ENCODE measurements around the gene NSD2.
"Not testable (repeated sequence)": the region's sequence is repeated elsewhere in the genome, so short reads cannot be mapped to it uniquely, and the experiment has no call there.

NSD2 gene

GRCh38 chr4:1842339-1842895 lies 28.8 kb upstream of the NSD2 start:
- no peak for DNase-seq

GRCh38 chr4:1842993-1843448 lies 28.2 kb upstream of the NSD2 start:
- DNase-seq: no peak

- DNase-seq: no peak
Measured at GRCh38 chr4:1843852-1844251, 27.3 kb upstream of the NSD2 start.

- DNase-seq: not testable (repeated sequence)
Measured at GRCh38 chr4:1844618-1845017, 26.6 kb upstream of the NSD2 start.

DNA sequence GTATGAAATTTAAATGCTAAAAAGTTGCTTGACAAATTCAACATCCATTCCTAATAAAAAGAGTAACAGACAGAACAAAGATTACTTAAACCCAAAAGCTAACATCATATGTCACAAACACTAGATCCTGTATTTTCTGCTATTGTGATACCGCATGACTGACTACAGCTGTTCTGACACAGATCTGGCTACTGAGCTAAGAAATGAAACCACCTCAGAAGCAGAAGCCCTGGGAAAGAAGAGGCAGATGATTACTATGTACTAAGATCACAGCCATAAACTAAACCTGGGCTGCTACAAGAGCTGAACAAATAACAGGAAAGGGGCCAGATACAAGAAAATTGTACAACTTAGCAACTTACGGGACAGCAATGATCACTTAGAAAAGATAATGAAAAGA lies 24.6 kb upstream of the NSD2 start:
- no peak for DNase-seq

- DNase-seq: no peak
Measured at GRCh38 chr4:1850276-1850675, 20.9 kb upstream of the NSD2 start.

GRCh38 chr4:1851160-1851559 lies 20.0 kb upstream of the NSD2 start:
- no peak for DNase-seq

DNA sequence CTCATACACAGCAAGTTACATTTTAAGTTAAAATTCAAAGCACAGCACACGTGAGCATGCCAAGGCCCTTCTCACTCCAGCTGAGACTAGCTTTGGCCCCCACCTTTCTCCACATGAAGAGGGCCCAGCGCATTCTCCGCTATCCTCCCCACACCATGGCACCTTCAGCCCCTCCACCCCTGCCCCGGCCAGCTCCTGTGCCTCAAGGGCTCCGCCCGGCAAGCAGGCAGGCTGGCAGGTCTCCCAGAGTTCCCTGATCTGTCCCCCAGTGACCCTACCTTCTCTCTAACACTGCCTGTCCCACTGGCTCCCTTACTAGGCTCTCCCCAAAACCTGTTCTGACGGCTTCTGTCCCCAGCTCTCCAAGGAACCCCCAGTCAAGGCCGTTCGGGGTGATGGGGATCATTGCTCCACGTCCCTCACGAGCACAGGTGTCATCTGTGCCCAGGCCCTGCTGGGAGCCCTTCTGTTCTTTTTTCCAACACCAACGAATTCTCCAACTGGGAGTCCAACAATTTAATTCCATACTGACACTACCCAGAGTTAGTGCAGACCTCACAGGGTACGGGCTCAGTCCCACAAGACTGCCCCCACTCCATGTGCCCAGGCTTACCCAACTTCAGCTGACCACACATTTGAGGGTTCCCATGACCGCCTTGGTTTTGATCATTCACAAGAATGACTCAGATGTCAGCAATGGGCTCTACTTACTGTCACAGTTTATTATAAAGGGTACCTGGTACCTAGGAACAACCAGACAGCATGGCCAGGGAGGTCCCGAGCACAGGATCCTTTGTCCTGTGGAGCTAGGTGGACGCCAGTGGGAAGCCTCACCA lies 19.4 kb upstream of the NSD2 start:
- DNase-seq: no peak

GRCh38 chr4:1852904-1853623 lies 18.1 kb upstream of the NSD2 start:
- DNase-seq: no peak

DNA sequence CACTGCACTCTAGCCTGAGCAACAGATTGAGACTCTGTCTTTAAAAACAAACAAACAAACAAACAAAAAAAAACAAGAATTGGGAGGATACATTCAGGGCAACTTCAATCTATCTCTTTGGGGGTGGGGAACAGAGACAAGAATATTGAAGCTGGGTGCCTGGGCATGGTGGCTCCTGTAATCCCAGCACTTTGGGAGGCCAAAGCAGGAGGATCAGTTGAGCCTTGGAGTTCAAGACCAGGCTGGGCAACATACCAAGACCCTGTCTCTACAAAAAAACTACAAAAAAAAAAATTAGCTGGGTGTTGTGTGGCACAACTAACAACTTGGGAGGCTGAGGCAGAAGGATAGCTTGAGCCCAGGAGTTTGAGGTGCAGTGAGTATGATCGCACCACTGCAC lies 16.4 kb upstream of the NSD2 start:
- no peak for DNase-seq

DNA sequence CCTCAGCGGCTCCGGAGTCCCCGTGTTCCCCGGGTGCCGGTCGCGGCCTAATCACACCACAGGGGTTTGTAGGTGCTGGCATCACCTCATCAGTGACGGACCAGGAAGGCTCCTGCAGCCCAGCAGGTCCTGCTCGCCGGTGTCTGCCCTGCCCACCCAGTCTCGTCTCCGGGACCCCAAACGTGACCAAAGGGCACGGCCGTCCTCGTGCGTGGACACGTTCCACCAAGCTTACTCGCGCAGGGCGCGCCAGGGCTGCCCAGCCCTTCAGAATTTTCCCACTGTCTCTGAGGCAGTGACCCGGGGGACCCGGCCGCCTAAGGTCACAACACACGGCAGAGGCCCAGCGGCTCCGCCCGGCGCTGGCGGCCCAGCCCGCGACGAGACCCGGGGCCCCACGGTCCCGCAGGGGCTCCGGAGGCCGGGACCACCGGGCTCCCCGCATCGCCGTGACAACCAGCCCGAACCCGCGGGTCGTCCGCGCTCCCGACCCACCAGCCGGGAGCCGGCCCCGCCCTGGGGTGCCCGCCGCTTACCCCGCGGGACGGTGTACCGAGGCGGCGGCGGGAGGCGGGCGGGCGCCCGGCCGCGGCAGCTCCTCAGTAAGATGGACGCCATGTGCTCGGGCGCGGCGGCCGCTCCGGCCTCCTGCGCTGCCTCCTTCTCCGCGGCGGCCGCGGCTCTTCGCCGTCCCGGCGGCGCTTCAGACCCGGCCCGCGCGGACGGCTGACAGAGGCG lies 15.7 kb upstream of the NSD2 start:
- no peak for DNase-seq

DNA sequence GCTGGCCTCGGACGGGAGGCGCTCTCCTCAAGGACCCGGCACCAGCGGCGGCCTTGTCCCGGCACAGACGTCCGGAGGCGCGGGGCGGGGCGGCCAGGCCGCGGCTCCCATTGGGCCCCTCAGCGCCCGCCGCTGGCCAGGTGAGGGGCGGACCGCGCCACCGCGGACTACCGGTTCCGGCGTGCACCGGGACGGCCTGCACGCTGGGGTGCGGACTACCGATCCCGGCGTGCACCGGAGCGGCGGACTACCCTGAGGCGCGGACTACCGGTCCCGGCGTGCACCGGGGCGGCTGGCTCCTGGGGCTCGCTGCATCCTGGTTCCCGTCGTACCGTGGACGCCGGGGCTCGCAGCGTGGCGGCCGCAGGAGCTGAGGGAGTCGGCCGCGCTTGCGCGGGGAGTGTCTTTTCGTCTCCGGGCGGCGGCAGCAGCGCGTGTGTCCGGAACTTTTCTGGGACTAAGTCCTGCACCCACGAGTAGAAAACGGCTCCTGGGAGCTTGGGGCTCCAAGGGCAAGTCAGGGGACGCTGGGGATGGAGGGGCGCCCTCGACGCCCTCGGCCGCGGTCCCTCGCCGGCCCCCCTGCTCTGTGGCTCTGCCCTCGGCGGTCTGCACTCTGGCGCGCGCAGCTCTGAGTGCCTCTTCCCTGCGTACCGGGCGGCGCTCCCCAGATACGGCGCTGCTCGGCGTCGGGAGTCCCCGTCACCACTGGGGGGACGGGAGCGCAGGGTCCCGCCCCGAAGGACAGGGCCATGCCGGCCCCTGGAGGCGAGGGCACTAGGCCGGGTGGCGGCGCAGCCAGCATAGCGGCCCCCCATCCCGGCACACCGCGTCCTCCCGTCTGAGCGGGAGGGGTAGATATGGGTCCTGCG lies 14.9 kb upstream of the NSD2 start, which contains the start of gene LETM1:
Gene LETM1, minus strand, starts transcription at position 86 of the 872 bp plus-strand sequence. CDS start 206 bp downstream, outside the sequence.
- DNase-seq: peak; percentile 69

GRCh38 chr4:1856943-1857699 lies 14.1 kb upstream of the NSD2 start:
- no peak for DNase-seq

DNA sequence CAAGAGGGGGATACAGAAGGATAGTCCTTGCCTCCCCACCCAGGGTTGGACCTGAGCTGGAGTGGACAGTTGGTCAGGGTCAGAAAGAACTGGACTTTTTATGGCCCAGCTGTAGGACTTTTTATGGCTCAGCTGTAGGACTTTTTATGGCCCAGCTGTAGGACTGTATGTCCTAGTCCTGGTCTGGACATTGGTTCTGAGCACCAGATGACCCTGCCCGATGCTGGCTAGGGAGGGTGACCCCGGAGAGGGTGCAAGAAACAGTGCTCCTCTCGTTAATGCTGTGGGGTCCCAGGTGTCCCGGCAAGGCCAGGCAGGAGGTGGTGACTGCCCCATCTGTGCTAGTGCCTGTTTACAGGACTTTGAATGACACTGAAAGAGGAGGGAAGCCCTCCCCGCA lies 13.3 kb upstream of the NSD2 start:
- no peak for DNase-seq

- DNase-seq: no peak
Measured at GRCh38 chr4:1859389-1859753, 11.8 kb upstream of the NSD2 start.

GRCh38 chr4:1862055-1862911 lies 8.9 kb upstream of the NSD2 start:
- DNase-seq: no peak

GRCh38 chr4:1862961-1863296 lies 8.3 kb upstream of the NSD2 start:
- DNase-seq: no peak

DNA sequence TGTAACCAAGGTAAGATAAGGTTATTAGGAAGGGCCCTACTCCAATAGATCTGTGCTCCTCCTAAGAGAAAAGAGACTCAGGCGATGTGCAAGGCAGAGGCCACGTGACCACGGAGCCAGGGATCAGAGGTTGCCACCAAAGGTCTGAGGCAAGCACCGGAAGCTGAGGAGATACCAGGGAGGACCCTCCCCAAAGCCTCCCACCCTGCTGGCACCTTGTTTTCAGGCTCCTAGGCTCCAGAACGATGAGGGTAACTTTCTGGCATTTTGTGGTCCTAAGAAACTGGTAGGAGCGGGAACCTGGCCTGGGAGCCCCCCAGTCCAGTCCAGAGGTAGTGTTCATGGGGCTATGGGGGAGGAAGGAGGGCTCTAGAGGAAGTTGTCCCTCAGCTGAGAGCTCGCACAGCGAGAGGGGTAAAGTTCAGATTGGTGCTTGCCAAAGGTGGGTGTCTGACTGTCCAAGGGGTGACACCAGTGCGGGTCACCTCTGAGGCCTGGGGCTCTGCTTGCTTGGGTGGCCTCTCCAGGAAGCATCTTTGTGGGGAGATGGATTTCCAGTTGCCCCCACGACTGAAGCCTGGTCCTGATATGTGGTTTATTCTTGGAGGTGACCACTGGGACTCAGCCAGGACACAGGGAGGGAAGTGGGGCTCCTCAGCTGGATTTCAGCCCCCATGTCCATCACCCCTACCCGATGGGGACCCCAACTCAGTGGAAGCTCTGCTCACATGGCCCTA lies 7.7 kb upstream of the NSD2 start:
- DNase-seq: no peak

DNA sequence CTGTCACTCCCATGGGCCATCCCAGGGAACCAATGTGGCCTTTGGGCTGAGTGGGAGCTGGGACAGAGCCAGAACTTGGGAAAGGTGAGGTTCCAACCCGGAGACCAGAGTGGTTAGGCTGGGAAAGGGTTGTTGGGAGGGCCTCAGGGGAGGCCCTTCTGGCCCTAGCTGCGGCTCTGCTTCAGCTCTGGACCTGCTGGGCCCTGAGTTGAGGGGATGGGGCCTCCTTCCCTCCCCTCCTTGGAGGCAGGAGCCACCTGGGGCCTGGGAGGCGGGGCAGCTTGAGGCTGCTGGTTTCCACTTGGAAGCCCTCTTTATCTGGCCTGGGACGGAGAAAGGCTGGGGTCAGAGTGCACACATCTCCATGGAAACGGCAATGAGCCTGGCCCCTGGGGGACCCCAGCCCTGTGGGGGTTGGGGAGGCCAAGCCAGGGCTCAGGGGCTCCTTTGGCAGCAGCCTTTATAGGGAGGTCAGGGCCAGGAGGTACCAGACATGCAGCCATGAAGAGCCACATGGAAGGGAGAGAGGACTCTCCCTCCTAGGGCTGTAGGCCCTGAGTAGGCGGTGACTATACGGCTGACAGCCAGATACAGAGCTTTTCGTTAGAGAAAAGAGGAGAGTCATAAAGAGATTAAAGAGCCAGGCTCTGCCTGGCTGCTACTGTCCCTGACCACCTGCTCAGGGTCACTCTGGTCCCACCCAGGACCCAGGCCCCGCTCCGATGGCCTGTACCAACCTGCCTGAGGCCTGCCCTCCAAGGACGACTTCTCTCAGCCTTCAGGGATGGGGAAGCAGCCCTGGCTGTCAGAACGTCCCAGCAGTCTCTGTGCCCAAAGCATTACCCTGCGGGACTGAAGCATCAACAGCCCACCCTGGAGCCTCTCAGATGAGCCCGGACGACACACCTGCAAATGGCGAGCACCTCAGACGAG lies 6.9 kb upstream of the NSD2 start:
- DNase-seq: no peak
